Right renal pelvis (tissue), 4 donors: ENCODE results near the gene MEIOC. TPM values are rescaled to one million over a fixed set of nuclear protein-coding genes. Genes with fewer than 3 reads are reported as not detected.
"Not testable (repeated sequence)": the region's sequence is repeated elsewhere in the genome, so short reads cannot be mapped to it uniquely, and the experiment has no call there.

Experiments
- DNase-seq, 4 donors: peaks; one replicate each; pipeline ENCODE4 v3.0.0-alpha.2; 2013; ENCODE audit warnings: low read depth in 4 of 4, low spot score in 3 of 4, missing footprints in 1 of 4
- polyA plus RNA-seq, 4 donors: library from polyadenylated mRNA; unstranded; fragments of 120-200 nt; gene quantifications; one replicate each; pipeline ENCODE4 v1.2.1, GENCODE V29; 2013; ENCODE audit not compliant: insufficient read length in 4 of 4

Gene MEIOC
- polyA plus RNA-seq, 4 donors, result 1.6 to 2.1 (median 1.9) TPM

DNA sequence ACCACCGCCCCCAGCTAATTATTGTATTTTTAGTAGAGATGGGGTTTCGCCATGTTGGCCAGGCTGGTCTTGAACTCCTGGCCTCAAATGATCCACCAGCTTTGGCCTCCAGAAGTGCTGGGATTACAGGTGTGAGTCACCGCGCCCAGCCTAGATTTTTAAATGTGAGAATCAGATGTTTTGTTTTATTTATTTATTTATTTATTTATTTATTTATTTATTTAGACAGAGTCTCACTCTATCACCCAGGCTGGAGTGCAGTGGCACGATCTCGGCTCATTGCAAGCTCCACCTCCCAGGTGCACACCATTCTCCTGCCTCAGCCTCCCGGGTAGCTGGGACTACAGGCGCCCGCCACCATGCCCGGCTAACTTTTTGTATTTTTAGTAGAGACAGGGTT is 44.0 kb downstream of the MEIOC start:
- not testable (repeated sequence) for DNase-seq

DNA sequence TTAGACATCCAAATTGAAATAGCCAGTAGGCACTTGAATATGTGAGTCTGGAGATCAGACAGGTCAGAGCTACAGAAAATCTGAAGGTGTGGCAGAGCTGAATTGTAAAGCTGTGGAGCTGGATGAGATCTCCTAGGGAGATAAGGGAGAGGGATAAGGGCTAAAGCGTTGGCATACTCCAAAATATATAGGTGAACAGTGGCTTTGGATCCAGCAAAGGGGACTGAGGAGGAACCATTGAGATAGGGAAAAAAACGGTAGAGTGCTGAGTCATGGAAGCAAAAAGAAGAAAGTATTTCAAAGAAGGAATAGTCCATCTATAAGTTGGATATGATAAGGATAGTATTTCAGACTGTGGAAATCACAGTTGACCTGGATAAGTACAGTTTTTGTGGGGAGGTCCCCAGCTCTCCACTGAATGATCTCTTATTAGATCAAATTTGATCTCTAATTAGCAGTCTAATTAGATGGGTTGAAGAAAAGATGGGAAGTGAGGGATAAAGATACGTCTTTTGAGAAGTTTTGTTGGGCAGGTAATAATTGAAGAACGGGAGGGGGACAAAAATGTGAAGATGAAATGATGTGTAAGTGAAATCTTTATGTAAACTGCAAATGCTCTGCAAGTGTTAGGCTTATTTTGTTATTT is 51.6 kb downstream of the MEIOC start:
- no peak for DNase-seq

DNA sequence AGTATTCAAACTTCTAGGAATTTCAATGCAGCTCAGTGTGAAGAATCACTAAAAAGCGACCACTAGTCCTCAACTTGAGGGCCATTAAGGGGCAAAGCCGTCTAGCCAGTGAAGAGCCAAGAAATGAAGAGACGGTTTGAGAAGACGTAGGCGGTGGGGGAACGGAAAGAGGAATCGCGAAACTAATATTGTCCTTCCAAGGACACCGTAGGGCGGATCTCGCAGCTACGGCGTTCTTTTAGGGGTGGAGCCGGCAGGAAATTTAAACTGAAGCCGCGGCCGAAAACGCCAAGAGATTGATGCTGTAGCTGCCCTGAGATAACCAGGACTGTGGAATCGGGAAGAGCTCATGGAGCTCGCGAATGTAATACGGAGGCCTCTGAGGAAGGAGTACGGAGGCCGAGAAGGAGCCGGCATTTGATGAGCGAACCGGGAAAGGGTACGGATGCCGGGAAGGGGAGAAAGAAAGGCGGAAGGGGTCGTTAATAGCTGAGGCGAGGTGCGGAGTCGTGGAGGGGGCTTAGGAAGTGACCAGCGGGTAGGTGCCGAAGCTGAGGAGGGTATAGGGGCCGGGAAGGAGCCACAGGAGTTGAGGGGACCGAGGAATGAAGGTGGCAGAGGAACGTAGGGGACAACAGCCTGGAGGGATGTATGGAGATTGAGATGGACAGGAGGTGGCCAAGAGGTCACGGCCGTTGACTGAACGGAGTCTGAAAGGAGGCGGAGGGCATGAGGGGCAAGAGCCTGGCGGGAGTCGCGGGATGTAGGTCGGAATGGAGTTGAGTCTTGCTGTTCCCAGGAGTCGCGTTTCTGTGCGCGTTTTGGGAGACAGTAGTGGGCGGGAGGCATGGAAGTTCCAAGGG is 52.4 kb downstream of the MEIOC start, which contains the start of gene DBF4B:
TSS of gene DBF4B (plus strand) at position 265 of the 863 bp plus-strand sequence. CDS start at position 421, 156 bp downstream.
- peak; percentile 87 to 94 (median 90) for DNase-seq

DNA sequence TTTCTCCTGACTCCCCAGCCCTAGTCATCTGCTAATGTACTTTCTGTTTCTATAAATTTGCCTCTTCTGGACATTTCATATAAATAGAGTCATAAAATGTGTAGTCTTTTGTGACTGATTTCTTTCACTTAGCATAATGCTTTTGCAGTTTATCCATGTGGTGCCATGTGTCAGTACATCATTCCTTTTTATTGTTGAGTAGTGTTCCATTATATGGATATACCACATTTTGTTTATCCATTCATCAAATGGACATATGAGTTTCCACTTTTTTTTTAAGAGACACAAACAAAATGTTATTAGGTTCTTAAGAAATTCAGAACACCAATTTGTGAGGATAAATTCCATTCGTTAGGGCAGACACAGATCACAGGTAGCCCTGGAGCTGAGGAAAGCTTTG is 63.2 kb downstream of the MEIOC start:
- DNase-seq, result no peak

DNA sequence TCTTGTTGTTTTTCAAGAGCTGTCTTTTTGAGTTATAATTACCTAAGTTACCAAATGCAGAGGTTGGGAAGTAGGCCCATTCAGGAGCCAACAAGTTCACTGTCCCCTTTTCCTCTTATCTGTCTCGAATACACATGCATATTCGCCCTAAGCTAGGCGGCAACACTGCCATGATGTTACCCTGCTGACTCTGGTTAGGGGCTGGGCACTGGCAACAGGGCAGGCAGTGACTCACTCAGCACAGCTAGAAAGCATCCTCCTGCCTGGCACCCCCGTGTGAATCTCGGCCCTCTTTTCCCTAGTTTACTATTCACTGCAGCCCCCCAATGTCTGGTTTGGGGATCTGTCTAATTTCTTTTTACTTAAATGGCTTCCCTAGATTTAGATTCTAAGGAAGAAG is 66.0 kb downstream of the MEIOC start:
- DNase-seq, result no peak

Other genes starting within 250 kb of the MEIOC start
- 10 to 100 TPM; 42.4 to 49.5 (median 44.4) TPM for gene GPATCH8, start 153.1 kb upstream of the MEIOC start, polyA plus RNA-seq
- 10 to 100 TPM; 27.7 to 42.2 (median 32.1) TPM for gene FZD2, start 99.0 kb upstream of the MEIOC start, polyA plus RNA-seq
- 10 to 100 TPM; 33.1 to 38.6 (median 35.8) TPM for gene CCDC43, start 33.3 kb downstream of the MEIOC start, polyA plus RNA-seq
- 10 to 100 TPM in 2 of 4 donors, 1 to 10 TPM in 2; 9.2 to 13.9 (median 11.7) TPM for gene DBF4B, start 52.2 kb downstream of the MEIOC start, polyA plus RNA-seq
- 1 to 10 TPM; 2.2 to 3.7 (median 2.7) TPM for gene ADAM11, start 102.5 kb downstream of the MEIOC start, polyA plus RNA-seq
- gene GJC1, start 173.8 kb downstream of the MEIOC start, polyA plus RNA-seq, result 10 to 100 TPM; 20.4 to 23.2 (median 21.4) TPM
- gene HIGD1B, start 191.4 kb downstream of the MEIOC start, polyA plus RNA-seq, result 1 to 10 TPM; 1.0 to 1.8 (median 1.2) TPM
- gene EFTUD2, start 243.0 kb downstream of the MEIOC start, polyA plus RNA-seq, result 100 to 1,000 TPM; 101 to 120 (median 114) TPM